ENCODE data around the gene PPP6R3. TPM values are rescaled to one million over a fixed set of nuclear protein-coding genes. Genes with fewer than 3 reads are reported as not detected.

The PPP6R3 gene
- polyA plus RNA-seq, 1 of the 3 experiments (the other 2 are of a cell fraction): 28.1 TPM

DNA sequence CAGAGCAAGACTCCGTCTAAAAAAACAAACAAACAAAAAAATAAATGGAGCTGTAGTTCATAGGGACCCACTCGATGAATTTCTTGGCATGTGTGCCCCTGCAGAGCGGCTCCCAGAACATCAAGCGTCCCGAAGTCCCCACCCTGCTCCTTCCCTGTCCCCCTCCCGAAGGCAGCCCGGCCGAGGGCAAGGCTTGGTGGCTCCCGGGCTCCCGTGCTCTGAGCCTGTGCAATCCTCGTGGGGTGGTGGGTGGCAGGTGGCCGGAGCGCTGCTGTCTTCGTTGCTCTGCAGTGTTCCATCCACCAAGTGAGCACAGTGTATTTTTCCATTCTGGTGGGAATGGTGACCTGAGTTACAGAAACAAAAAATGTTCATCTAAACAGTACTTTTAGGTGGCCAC lies 190.2 kb downstream of the PPP6R3 start:
- no peak for TF ChIP-seq IRF3 (IDR thresholded peaks at IDR 0.05; ENCODE audit: low read depth, low read length)
- no peak for TF ChIP-seq ELF1 (IDR thresholded peaks at IDR 0.05)
- TF ChIP-seq CHD2 (IDR thresholded peaks at IDR 0.05; ENCODE audit: low read length, partially characterized antibody): no peak
- no peak for TF ChIP-seq RCOR1 (IDR thresholded peaks at IDR 0.05; ENCODE audit: low read length)
- no peak for TF ChIP-seq SMC3 (IDR thresholded peaks at IDR 0.05; ENCODE audit: low read depth, low read length)
- TF ChIP-seq GABPA (IDR thresholded peaks at IDR 0.05; ENCODE audit: low read depth): no peak
- TF ChIP-seq GATA2 (CRISPR knock-in tag; IDR thresholded peaks at IDR 0.05): no peak
- TF ChIP-seq, protein P1, sequence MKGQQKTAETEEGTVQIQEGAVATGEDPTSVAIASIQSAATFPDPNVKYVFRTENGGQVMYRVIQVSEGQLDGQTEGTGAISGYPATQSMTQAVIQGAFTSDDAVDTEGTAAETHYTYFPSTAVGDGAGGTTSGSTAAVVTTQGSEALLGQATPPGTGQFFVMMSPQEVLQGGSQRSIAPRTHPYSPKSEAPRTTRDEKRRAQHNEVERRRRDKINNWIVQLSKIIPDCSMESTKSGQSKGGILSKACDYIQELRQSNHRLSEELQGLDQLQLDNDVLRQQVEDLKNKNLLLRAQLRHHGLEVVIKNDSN (IDR thresholded peaks at IDR 0.05; ENCODE audit: borderline replicate concordance, low read depth): no peak
- TF ChIP-seq MXI1 (IDR thresholded peaks at IDR 0.05; ENCODE audit: low read depth, low read length): no peak
- TF ChIP-seq, protein P2, sequence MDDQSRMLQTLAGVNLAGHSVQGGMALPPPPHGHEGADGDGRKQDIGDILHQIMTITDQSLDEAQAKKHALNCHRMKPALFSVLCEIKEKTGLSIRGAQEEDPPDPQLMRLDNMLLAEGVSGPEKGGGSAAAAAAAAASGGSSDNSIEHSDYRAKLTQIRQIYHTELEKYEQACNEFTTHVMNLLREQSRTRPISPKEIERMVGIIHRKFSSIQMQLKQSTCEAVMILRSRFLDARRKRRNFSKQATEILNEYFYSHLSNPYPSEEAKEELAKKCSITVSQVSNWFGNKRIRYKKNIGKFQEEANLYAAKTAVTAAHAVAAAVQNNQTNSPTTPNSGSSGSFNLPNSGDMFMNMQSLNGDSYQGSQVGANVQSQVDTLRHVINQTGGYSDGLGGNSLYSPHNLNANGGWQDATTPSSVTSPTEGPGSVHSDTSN (IDR thresholded peaks at IDR 0.05): no peak
- TF ChIP-seq EP300 (IDR thresholded peaks at IDR 0.05; ENCODE audit: borderline replicate concordance in 1 of 2, low read depth in 1 of 2, low read length in 1 of 2): no peak
- no peaks in the 10 kb centered on the region for H3K27me3 ChIP-seq (ENCODE audit: insufficient read depth)
- WGBS (ENCODE audit: low lambda C conversion rate): 89% methylated on average over 14 of the region's 14 CpGs
- H3F3A ChIP-seq (replicated peaks; ENCODE audit: insufficient read depth): no peaks in the 10 kb centered on the region
- DNase-seq: no peak
- no peak overlapping the region for H3K4me2 ChIP-seq
- H3K27ac ChIP-seq (ENCODE audit: low read depth in 2 of 2, low read length in 1 of 2): no peak overlapping the region
- no peaks in the 10 kb centered on the region for H3K9me2 ChIP-seq
- H3K4me1 ChIP-seq (ENCODE audit: control insufficient read depth in 1 of 2, insufficient read depth in 2 of 2, low read depth in 1 of 2, low read length in 1 of 2): peaks cover 0 to 7% of the 10 kb centered on the region in 2 experiments; a peak in 2 of 4 replicates
- H3K36me3 ChIP-seq (replicated peaks in 1 of 2; ENCODE audit: control insufficient read depth in 1 of 2, insufficient read depth in 2 of 2, low read length in 1 of 2): no peaks in the 10 kb centered on the region
- ChIA-PET POLR2A (no interaction called here), CTCF (no interaction called here)
- no peak overlapping the region for H2AFZ ChIP-seq (ENCODE audit: low read depth)
- no peaks in the 10 kb centered on the region for H3K79me2 ChIP-seq (ENCODE audit: insufficient read depth)
- H4K20me1 ChIP-seq (ENCODE audit: insufficient read depth): no peaks in the 10 kb centered on the region
- no peak overlapping the region for H3K9ac ChIP-seq
- H3K9me3 ChIP-seq: peaks cover 7% of the 10 kb centered on the region
- H3K4me3 ChIP-seq (ENCODE audit: low read depth in 2 of 2, low read length in 1 of 2): no peak overlapping the region

- no peaks in the 10 kb centered on the region for H3K27me3 ChIP-seq (ENCODE audit: insufficient read depth)
- peaks cover 7% of the 10 kb centered on the region for H3K9me3 ChIP-seq
- H3F3A ChIP-seq (replicated peaks; ENCODE audit: insufficient read depth): no peaks in the 10 kb centered on the region
- no peak overlapping the region for H2AFZ ChIP-seq (ENCODE audit: low read depth)
- no peak for DNase-seq
- H3K79me2 ChIP-seq (ENCODE audit: insufficient read depth): no peaks in the 10 kb centered on the region
- no peak overlapping the region for H3K4me3 ChIP-seq (ENCODE audit: low read depth in 2 of 2, low read length in 1 of 2)
- 78% methylated on average over 15 of the region's 22 CpGs for WGBS (ENCODE audit: low lambda C conversion rate)
- POLR2A ChIA-PET: no interaction called here
- no peak for TF ChIP-seq SMC3 (IDR thresholded peaks at IDR 0.05; ENCODE audit: low read depth, low read length)
- no peak for TF ChIP-seq MEF2A (IDR thresholded peaks at IDR 0.05; ENCODE audit: borderline replicate concordance, low read depth)
- no peak for TF ChIP-seq IRF3 (IDR thresholded peaks at IDR 0.05; ENCODE audit: low read depth, low read length)
- no peak for TF ChIP-seq MXI1 (IDR thresholded peaks at IDR 0.05; ENCODE audit: low read depth, low read length)
- TF ChIP-seq, protein P2 (IDR thresholded peaks at IDR 0.05): no peak
- H3K9ac ChIP-seq: no peak overlapping the region
- H3K9me2 ChIP-seq: no peaks in the 10 kb centered on the region
- H3K4me1 ChIP-seq (ENCODE audit: control insufficient read depth in 1 of 2, insufficient read depth in 2 of 2, low read depth in 1 of 2, low read length in 1 of 2): peaks cover 0 to 7% of the 10 kb centered on the region in 2 experiments; a peak in 2 of 4 replicates
- no peaks in the 10 kb centered on the region for H4K20me1 ChIP-seq (ENCODE audit: insufficient read depth)
- H3K36me3 ChIP-seq (replicated peaks in 1 of 2; ENCODE audit: control insufficient read depth in 1 of 2, insufficient read depth in 2 of 2, low read length in 1 of 2): no peaks in the 10 kb centered on the region
- CTCF ChIA-PET: no interaction called here
- H3K27ac ChIP-seq (ENCODE audit: low read depth in 2 of 2, low read length in 1 of 2): no peak overlapping the region; a peak in 1 of 4 replicates
- no peak overlapping the region for H3K4me2 ChIP-seq
Measured at GRCh38 chr11:68651208-68651984, 190.8 kb downstream of the PPP6R3 start.

All from SK-N-SH (cell line).